NT2/D1 (cell line): Measurements from ENCODE around the gene KIZ.

ENCODE experiments used
- SUZ12 ChIP-seq: IDR thresholded peaks from 2 replicates; pipeline ENCODE4 v1.6.1; 2011; ENCODE audit not compliant: insufficient read length, insufficient read depth; ENCODE audit errors: extremely low read depth
- YY1 ChIP-seq: IDR thresholded peaks from 2 replicates; pipeline ENCODE4 v1.6.1; 2011; ENCODE audit not compliant: insufficient read length, insufficient read depth
- ZNF274 ChIP-seq: IDR thresholded peaks from 2 replicates; pipeline ENCODE4 v1.6.1; 2011; ENCODE audit warnings: mild to moderate bottlenecking, low read depth, low read length

GRCh38 chr20:21234324-21234723 is 108.4 kb downstream of the KIZ start:
- no peak for TF ChIP-seq SUZ12
- TF ChIP-seq ZNF274: no peak
- TF ChIP-seq YY1: no peak
